Measurements from ENCODE around the gene JAK2.

JAK2 gene

DNA sequence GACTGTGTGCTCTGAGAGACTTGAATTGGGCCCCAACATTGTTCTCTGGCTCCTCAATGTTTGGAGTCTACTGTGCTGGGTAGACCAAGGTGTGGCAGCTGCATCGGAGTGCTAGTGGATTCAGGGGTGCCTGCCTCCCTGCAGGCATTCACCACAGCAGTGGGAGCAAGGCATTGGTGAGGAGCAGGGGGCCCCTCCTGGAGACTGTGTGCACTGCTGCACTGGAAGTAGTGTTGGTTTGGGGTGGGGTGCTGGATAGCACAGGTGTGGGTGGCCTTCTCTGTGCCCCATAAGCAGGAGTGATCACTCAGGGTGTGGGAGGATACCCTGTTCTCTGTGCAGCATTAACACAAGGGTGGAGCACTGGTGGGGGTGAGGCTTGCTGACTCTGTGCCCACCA lies 161.2 kb downstream of the JAK2 start:
- no peak for DNase-seq (ENCODE audit: low read depth)
